Ureter (tissue), 1 donor: ENCODE data around the gene SYCP2L. TPM values are rescaled to one million over a fixed set of nuclear protein-coding genes. Genes with fewer than 3 reads are reported as not detected.
"Not testable (repeated sequence)": the region's sequence is repeated elsewhere in the genome, so short reads cannot be mapped to it uniquely, and the experiment has no call there.

Experiments used
- DNase-seq: peaks from one replicate; pipeline ENCODE4 v3.0.0-alpha.2; 2020; ENCODE audit warnings: low spot score
- total RNA-seq: library from RNA; stranded (reverse); gene quantifications from one replicate; pipeline ENCODE4 v1.2.4, GENCODE V29; 2023
- donor health status: DM: yes; HTN: yes; CAD: no.

Gene SYCP2L
- total RNA-seq, 1 donor from 2014 or later = 0.26 TPM

- no peak for DNase-seq
These were observed 69.9 kb downstream of the SYCP2L start for GRCh38 chr6:10956776-10957175.

- DNase-seq = no peak
These were observed 70.6 kb downstream of the SYCP2L start for GRCh38 chr6:10957414-10957886.

- DNase-seq = no peak
These were observed 73.3 kb downstream of the SYCP2L start for GRCh38 chr6:10960171-10960570.

DNA sequence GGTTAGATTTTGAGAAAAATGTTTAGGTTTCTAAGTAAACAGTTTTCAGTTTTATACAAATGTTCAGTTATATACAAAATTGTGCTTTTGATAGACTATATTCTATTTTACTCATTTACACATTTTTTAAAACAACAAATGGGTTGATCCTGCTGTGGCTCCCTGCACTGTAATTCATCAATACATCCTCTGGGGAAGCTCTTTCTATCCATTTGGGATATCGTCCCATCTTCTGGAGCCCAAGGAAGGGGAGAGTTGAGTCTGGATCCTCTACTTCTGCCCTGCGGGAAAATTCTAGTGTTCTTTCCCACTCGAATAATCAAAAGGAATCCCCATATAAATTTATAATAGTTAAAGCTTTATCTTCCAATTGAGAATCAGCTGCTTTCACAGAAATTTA, 75.0 kb downstream of the SYCP2L start:
- DNase-seq = no peak

GRCh38 chr6:10962673-10963072, 75.8 kb downstream of the SYCP2L start:
- no peak for DNase-seq

GRCh38 chr6:10963113-10963512, 76.3 kb downstream of the SYCP2L start:
- no peak for DNase-seq

- DNase-seq = no peak
These were observed 77.8 kb downstream of the SYCP2L start for GRCh38 chr6:10964684-10965083.

DNA sequence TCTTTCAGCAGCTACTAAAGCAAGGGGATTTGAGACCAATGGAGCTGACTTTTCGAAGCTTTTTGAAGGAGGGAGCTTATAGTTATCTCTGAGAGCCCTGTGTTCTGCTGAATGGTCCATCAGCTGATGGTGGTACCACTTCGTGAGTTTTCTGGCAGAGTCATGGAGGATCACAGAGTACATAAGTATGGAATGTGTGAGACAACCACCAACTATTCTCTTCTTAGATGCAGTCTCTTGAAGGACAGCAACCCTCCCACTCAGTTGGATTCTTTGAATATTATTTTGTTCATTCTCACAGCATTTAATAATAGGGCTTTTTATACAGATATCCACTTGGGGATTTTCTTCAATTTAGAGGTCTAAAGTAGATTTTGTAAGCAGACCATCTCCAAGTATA, 81.9 kb downstream of the SYCP2L start:
- no peak for DNase-seq

GRCh38 chr6:10970731-10971130, 83.9 kb downstream of the SYCP2L start:
- no peak for DNase-seq

DNA sequence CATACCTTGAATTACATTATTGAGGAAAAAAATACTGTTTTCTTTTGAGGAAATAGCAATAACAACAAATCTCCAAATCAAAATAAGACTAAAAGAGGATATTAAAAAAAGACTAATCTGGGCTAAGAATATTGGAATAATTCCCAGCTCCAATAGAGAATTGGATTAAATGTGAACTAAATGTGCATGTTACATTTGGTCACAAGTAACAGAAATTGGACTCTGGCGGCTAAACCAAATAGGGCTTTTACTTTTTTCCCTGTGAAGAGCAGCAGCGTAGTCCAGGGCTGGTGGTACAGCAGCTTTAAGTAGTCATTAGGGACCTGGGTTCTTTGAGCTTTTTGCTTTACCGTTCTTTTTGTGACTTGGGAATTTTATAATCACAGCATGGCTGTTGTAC, 85.3 kb downstream of the SYCP2L start:
- no peak for DNase-seq

- DNase-seq = no peak
These were observed 89.7 kb downstream of the SYCP2L start for GRCh38 chr6:10976571-10976970.

- no peak for DNase-seq
These were observed 90.5 kb downstream of the SYCP2L start for GRCh38 chr6:10977231-10977968.

DNA sequence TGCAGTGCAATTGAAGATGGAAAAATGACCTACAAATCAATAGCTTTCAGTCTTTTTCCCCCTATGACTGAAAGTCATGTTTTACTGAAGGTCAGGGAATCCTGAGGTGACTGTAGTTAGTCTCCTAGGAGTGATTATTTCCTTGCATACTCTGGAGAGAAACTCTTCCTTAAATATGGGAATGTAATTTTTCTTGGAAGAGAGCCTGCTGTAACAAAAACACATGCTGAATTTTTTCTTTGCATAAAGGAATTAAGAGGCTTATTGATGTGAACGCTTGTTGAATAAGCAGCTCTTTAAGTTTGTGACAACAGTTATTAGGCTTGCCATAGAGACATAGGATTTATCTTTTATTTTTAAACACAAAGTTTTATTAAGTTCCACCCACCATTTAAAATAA, 92.8 kb downstream of the SYCP2L start:
- DNase-seq = no peak

DNA sequence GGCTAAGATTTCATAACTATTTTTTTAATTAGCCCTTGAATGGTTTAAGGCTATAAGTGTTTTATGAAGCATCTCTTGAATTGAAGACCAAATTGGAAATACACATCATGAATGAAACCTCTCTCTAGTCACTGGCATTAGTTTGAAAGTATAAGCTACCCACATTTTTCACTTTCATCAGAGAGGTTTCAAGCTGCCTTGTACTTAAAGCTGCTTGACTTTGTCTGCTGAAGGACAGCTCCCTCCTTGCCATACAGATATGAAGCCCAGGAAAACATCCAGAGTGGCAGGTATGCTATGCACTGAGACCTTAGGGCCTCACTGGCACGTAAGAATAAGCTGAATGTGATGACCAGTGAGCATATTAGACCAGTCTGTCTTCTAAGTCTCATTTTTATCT, 94.6 kb downstream of the SYCP2L start:
- no peak for DNase-seq

GRCh38 chr6:10984959-10985358, 98.1 kb downstream of the SYCP2L start:
- not testable (repeated sequence) for DNase-seq

DNA sequence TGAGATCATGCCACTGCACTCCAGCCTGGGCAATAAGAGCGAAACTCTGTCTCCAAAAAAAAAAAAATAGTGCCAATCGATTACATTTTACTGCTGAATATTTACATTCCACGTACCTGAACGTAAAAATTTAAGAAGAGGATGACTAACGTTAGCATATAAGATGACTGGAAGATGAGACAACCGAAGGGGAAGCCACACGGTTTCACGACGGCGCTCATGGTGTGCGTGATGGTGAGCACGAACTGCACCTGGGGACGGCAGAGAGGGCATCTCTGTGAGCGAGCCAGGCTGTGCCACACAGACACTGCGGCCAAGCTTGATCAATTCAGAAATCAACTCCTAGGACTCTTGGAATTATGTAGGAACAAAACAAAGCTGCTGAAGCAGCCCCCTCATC, 102.7 kb downstream of the SYCP2L start:
- DNase-seq = no peak

GRCh38 chr6:10991115-10991514, 104.3 kb downstream of the SYCP2L start:
- no peak for DNase-seq

DNA sequence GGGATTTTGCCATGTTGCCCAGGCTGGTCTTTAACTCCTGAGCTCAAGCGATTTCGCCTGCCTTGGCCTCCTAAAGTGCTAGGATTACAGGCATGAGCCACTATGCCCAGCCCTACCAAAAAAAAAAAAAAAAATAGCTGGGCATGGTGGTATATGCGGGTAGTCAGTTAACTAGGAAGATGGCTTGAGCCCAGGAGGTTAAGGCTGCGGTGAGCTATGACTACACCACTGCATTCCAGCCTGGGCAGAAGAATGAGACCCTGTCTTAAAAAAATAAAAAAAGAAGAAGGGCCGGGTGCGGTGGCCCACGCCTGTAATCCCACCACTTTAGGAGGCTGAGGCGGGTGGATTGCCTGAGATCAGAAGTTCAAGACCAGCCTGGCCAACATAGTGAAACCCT, 107.0 kb downstream of the SYCP2L start:
- DNase-seq = no peak

GRCh38 chr6:10995114-10995707, 108.4 kb downstream of the SYCP2L start:
- no peak for DNase-seq

- DNase-seq = no peak
These were observed 113.1 kb downstream of the SYCP2L start for GRCh38 chr6:10999994-11000393.

DNA sequence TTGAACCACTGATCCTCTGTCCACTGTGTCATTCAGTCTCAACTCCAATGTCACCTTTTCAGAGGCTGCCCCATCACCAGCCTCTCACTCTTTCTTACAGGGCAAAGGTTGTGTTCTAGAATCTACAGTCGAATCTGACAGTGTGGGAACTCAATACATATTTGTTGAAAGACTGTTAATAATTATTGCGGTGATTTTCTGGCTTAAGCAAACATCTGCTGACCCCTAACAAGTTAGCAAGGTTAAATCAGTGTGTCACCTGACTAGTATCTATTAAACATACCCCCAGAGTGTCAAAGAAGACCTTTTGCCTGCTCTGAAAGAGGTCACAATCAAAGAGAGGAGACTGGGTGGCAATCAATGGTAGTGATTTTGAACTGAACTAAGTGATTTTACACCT, 115.3 kb downstream of the SYCP2L start:
- no peak for DNase-seq

GRCh38 chr6:11003297-11003696, 116.4 kb downstream of the SYCP2L start:
- DNase-seq = not testable (repeated sequence)

GRCh38 chr6:11006061-11006460, 119.2 kb downstream of the SYCP2L start:
- DNase-seq = no peak
